ENCODE data around the gene PPM1H.

- TF ChIP-seq CTCF (IDR thresholded peaks at IDR 0.05) (no peak), POLR2AphosphoS5 (IDR thresholded peaks at IDR 0.05) (no peak)
Measured at GRCh38 chr12:62802321-62802720, 132.6 kb downstream of the PPM1H start.

Measured in sigmoid colon (tissue), 4 donors.